Spleen (tissue), 7 donors: ENCODE results near the gene INPP5D.
"Not testable (repeated sequence)": the region's sequence is repeated elsewhere in the genome, so short reads cannot be mapped to it uniquely, and the experiment has no call there.

Source experiments
- POLR2A ChIP-seq, 3 donors: fragments of 450-650 bp; IDR thresholded peaks; one replicate each; pipeline ENCODE4 v1.5.1; 2017; ENCODE audit warnings: antibody characterized with exemption in 3 of 3, mild to moderate bottlenecking in 1 of 3
- TF ChIP-seq, protein P1 (sequence below), 11 experiments: fragments of 200-600 bp in 7 of 11; fragments of 450-650 bp in 4 of 11; sonication (generic) in 4 of 11; IDR thresholded peaks in 8 of 11; conservative IDR thresholded peaks in 3 of 11; 1 replicate in 7 of 11; 2 replicates in 4 of 11; pipeline versions ENCODE4 v1.4.0 to v1.8.0; 2016 to 2021; ENCODE audit warnings: antibody characterized with exemption in 11 of 11, inconsistent platforms in 4 of 11, mild to moderate bottlenecking in 1 of 11
- donor health status: DM: no; HTN: no; CAD: no; lungs with moderate emphysema.
- donor health status: DM: no; HTN: no; CAD: no.
- donor health status: DM: no; HTN: no; CAD: no.

DNA sequence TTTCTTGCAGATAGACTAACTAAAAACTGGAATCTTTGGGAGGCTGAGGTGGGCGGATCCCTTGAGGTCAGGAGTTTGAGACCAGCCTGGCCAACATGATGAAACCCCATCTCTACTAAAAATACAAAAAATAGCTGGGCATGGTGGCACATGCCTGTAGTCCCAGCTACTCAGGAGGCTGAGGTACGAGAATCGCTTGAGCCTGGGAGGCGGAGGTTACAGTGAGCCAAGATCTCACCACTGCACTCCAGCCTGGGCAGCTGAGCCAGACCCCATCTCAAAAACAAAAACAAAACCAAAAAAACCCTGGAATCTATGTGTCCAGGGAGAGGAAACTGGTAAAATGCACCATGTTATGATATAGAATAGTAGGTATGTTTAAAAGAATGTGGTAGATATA, 7.6 kb upstream of the INPP5D start:
- TF ChIP-seq, protein P1, sequence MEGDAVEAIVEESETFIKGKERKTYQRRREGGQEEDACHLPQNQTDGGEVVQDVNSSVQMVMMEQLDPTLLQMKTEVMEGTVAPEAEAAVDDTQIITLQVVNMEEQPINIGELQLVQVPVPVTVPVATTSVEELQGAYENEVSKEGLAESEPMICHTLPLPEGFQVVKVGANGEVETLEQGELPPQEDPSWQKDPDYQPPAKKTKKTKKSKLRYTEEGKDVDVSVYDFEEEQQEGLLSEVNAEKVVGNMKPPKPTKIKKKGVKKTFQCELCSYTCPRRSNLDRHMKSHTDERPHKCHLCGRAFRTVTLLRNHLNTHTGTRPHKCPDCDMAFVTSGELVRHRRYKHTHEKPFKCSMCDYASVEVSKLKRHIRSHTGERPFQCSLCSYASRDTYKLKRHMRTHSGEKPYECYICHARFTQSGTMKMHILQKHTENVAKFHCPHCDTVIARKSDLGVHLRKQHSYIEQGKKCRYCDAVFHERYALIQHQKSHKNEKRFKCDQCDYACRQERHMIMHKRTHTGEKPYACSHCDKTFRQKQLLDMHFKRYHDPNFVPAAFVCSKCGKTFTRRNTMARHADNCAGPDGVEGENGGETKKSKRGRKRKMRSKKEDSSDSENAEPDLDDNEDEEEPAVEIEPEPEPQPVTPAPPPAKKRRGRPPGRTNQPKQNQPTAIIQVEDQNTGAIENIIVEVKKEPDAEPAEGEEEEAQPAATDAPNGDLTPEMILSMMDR (IDR thresholded peaks at IDR 0.05 in 8 of 11, conservative IDR thresholded peaks at IDR 0.05 in 3 of 11): not testable (repeated sequence)
- TF ChIP-seq POLR2A (IDR thresholded peaks at IDR 0.05): not testable (repeated sequence)
